Measurements from ENCODE around the gene ZNF718.

DNA sequence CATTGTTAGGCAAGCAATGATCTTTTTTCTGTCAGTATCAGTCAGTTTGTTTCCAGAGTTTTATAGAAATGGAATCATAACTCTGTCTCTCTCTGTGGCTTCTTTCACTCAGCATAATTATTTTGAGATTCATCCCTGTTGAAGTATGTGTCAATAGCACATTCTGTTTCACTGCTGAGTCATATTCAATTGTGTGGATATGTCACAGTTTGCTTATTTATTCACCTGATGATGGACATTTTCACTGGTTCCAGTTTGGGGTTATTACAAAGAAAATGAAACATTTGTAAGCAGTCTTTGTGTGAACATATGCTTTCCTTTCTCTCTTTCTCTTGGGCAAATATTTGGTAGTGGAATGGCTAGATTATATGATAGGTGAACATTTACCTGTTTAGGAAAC lies 10.2 kb upstream of the ZNF718 start:
- TF ChIP-seq, protein P1, sequence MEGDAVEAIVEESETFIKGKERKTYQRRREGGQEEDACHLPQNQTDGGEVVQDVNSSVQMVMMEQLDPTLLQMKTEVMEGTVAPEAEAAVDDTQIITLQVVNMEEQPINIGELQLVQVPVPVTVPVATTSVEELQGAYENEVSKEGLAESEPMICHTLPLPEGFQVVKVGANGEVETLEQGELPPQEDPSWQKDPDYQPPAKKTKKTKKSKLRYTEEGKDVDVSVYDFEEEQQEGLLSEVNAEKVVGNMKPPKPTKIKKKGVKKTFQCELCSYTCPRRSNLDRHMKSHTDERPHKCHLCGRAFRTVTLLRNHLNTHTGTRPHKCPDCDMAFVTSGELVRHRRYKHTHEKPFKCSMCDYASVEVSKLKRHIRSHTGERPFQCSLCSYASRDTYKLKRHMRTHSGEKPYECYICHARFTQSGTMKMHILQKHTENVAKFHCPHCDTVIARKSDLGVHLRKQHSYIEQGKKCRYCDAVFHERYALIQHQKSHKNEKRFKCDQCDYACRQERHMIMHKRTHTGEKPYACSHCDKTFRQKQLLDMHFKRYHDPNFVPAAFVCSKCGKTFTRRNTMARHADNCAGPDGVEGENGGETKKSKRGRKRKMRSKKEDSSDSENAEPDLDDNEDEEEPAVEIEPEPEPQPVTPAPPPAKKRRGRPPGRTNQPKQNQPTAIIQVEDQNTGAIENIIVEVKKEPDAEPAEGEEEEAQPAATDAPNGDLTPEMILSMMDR (conservative IDR thresholded peaks at IDR 0.05 in 1 of 2, IDR thresholded peaks at IDR 0.05 in 1 of 2; ENCODE audit: low read depth in 1 of 2, low read length in 2 of 2), result no peak
- TF ChIP-seq EZH2 (IDR thresholded peaks at IDR 0.05; ENCODE audit: low read length, missing control alignments), result no peak

All from fibroblast of lung (primary cell).